OCI-LY7 (cell line): ENCODE results near the gene PROKR1.

Experiments used
- CTCF ChIP-seq: fragments of 200-600 bp; sonication (generic); conservative IDR thresholded peaks from 2 replicates; pipeline ENCODE4 v1.5.1; 2014; ENCODE audit warnings: mild to moderate bottlenecking, antibody characterized with exemption, low read length, moderate library complexity, mixed read lengths
- EZH2phosphoT487 ChIP-seq: fragments of 200-600 bp; sonication (generic); IDR thresholded peaks from 2 replicates; pipeline ENCODE4 v1.6.1; 2018; ENCODE audit warnings: low read depth, borderline replicate concordance, mild to moderate bottlenecking, mixed run types, antibody characterized with exemption, low read length, moderate library complexity, mixed read lengths

GRCh38 chr2:68690851-68691250 lies 47.5 kb downstream of the PROKR1 start:
- TF ChIP-seq CTCF (no peak), EZH2phosphoT487 (no peak)
